GM21576 (cell line): ENCODE measurements around the gene LGMN.
"Not testable (repeated sequence)": the region's sequence is repeated elsewhere in the genome, so short reads cannot be mapped to it uniquely, and the experiment has no call there.

Experiments
- ATAC-seq: cut with Tn5 transposase; IDR thresholded peaks from one replicate; pipeline ENCODE4 v1.9.1; 2021; ENCODE audit warnings: mild to moderate bottlenecking, moderate library complexity; ENCODE audit not compliant: unreplicated experiment

Gene LGMN

DNA sequence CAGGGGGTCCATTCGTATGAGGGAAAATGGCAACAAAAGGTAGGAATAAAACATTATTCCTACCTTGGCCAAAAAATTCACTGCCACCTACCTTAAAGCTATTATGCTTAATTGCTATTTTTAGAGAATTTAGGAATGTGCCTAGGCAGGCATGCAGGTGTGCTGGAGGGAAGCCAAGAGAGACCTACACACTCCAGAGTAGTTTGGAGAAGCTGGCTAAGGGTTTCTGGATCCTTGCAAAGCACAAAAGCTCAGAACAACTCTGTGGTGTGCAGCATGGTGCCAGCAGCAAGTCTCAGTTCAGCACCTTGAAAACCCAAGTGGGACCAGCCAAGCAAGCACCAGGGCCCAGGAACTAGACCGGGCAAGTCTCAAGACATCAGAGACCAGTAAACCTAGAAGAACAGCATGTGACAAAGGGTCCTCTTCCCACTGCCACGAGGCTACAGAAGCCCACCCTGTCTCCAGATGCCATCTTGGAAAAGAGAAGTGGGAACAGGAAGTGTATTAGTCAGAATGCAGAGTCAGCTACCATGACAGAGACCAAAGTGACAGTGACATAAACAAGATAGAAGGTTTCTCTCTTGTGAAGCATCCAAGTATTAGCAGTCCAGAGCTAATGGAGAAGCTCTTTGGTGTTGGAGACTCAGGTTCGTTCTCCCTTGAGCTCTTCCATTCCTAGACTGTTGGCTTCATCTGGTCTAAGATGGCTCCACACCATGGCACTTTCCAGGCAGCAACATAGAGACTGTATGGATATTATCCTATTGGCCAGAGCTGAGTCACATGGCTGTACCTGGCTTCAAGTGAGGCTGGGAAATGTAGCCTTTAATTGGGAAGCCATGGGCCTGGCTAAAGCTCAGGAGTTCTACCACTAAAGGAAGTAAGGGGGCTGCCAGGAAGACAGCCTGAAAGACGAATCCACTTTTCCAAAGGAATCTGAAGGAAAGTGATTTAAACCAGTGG, 15.5 kb upstream of the LGMN start:
- not testable (repeated sequence) for ATAC-seq

DNA sequence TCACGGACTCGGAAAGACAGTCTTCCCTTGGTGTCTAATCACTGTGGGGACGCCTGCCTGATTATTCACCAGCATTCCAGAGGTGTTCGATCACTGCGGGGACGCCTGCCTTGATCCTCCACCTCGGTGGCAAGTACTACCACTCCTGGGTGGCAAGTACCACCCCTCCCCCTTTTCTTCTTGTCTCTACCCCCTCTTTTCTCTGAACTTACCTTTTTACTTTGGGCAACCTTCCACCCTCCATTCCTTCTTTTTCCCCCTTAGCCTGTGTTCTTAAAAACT, 12.0 kb upstream of the LGMN start:
- no peak for ATAC-seq

DNA sequence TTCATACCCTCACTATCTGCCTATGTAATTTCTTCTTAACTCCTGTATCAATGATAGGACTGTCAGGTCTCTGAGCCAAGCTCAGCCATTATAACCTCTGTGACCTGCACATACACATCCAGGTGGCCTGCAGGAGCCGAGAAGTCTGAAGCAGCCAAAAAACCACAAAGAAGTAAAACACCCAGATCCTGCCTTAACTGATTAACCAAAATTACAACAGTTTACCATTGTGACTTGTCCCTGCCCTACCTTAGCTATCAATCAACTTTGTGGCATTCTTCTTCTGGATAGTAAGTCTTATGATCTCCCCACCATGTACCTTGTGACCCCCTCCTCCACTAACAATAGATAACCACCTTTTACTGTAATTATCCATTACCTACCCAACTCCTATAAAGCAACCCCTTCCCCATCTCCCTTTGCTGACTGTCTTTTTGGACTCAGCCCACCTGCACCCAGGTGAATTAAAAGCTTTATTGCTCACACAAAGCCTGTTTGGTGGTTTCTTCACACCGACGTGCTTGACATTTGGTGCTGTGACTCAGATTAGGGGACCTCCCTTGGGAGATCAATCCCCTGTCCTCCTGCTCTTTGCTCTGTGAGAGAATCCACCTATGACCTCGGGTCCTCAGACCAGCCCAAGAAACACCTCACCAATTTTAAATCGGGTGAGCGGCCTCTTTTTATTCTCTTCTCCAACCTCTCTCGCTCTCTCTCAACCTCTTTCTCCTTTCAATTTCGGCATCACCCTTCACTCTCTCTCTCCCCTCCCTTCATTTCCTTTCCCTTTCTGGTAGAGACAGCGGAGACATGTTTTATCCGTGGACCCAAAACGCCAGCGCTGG, 11.5 kb upstream of the LGMN start:
- ATAC-seq = peak; percentile 44

DNA sequence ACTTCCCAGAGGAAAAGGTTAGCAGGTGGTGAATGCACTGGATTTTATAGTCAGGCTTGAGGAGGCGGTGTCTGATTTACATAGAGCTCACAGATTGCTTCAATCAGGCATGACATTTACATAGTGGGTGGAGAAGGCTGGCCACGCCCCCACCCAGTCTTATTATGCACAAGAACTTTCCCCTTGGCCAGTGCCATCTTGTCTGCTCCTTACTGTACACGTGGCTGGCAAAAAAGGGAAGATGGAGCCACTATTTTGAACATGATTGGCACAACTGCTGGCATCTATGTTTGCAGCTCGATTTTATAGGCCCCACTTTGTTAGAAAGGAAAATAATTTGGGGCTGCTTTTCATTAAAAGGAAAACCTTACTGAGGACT, 10.9 kb upstream of the LGMN start:
- no peak for ATAC-seq

DNA sequence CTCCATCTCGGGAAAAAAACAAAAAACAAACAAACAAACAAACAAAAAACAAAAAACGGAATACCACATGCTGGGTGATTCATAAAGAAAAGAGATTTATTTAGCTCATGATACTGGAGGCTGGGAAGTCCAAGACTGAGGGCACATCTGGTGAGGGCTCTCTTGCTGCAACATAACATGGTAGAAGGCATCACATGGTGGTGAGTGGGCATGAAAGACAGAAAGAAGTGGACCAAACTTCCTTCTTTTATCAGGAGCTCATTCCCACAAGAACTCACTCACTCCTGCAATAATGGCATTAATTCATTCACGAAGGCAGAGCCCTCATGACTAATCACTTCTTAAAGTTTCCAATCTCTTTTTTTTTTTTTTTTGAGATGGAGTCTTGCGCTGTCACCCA, 8.0 kb upstream of the LGMN start:
- ATAC-seq = no peak

DNA sequence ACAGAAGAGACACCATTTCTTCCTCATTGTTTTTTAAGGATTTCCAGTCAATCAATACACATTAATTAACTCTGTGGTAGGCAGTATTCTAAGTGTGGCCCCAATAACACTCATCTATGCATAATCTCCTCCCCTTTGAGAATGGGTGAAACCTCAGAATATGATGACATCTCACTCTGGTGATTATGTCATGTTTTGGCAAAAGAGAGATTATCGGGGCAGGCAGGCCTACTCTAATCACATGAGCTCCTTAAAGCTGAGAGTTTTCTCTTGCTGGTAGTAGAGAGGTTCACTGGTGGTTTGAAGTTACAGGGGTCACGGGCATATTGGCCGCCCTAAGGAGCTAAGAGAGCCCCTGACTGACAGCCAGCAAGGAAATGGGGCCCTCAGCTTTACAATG, 7.1 kb upstream of the LGMN start:
- ATAC-seq = no peak

DNA sequence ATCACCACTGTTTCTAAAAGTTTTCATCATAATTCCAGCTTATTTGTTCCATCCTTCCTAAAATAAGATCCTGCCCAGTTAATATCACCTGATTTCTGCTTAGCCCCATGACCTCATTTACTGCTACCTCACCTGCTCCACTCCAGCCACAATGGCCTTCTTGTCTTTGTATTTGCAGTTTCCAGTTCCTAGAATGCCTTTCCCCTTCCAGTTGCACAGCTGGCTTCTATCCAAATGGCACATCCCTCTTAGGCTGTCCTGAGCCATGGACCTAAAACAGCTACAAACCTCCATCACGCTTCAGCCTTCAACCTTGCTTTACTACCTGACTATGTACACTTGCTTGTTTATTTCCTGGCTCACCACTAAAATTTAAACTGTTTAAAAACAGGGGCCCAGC, 6.5 kb upstream of the LGMN start:
- ATAC-seq = no peak

DNA sequence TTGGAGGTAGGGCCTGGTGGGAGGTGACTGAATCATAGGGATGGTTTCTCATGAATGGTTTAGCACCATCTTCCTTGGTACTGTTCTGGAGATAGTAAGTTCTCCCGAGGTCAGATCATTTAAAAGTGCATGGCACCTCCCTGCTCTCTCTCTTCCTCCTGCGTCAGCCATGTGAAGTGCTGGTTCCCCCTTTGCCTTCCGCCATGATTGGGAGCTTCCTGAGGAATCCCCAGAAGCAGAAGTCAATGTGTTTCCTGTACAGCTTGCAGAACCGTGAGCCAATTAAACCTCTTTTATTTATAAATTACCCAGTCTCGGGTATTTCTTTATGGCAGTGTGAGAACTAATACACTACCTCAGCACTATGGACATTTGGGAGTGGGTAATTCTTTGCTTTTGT, 4.8 kb upstream of the LGMN start:
- ATAC-seq = no peak

DNA sequence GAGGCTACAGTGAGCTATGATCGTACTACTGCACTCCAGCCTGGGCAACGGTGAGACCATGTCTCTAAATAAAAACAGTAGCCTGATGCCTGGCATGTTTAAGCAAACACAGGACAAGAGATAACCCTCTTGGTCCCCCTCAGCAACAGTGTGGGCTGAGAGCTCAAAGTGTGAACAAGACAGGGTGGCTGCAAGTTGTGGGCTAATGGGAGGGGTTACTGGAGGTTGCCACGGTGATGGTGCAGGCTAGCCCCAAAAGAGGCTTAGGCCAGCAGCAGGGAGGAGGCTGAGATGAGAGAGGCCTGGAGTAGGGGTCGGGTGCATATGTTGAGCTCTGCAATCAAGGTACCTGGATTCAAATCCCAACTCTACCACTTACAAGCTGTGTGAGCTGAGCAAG, 3.4 kb upstream of the LGMN start:
- no peak for ATAC-seq

DNA sequence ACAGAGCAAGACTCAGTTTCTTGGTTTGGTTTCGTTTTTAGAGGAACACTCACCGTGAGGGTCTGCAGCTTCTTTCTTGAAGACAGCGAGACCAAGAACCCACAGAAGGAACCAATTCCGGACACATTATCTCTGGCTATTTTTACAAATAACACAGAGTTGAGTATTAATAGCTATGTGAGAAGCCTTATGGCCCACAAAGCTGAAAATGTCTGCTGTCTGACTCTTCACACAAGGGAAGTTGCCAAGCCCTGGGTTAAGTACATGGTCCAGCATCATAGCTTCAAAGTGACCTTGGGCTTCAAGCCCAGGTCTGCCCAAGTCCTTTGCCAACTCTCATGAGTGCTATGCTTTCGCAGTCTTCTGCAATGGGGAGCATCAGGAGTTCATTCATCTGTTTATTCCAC, 2.6 kb upstream of the LGMN start:
- peak; percentile 31 for ATAC-seq

DNA sequence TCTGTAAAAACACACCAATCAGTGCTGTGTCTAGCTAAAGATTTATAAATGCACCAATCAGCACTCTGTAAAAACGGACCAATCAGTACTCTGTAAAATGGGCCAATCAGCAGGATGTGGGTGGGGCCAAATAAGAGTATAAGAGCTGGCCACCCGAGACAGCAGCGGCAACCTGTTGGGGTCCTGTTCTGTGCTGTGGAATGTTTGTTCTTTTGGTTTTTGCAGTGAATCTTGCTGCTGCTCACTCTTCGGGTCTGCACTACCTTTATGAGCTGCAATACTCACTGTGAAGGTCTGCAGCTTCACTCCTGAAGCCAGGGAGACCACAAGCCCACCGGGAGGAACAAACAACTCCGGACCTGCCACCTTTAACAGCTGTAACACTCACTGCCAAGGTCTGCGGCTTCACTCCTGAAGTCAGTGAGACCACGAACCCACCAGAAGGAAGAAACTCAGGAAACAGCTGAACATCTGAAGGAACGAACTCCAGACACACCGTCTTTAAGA, 1.8 kb upstream of the LGMN start:
- ATAC-seq = not testable (repeated sequence)

DNA sequence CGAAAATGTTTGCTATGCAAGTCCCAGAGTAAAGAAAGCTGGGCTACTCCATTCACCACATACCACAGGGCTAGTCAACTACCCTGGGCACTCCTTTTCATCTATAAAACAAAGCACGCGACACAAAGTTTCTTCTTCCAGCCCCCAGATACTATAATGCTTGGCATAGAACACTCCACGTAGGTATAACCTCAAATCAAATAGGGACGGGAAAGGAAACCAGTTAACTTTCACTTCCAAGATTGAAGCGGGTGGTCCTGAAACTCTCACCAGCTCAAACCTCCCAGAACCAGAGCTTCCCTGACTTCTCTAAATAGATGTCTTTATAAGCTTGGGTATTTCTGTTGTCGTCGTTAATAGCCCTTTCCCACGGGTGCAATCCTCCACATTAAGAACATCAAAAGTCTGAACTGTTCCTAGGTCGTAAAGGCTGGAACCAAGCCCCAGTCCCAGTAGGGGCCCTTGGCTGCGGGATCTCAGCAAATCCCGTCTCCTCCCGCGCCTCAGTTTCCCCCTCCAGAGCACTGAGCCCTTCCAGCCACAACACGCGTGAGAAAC, 647 bp downstream of the LGMN start:
- no peak for ATAC-seq

DNA sequence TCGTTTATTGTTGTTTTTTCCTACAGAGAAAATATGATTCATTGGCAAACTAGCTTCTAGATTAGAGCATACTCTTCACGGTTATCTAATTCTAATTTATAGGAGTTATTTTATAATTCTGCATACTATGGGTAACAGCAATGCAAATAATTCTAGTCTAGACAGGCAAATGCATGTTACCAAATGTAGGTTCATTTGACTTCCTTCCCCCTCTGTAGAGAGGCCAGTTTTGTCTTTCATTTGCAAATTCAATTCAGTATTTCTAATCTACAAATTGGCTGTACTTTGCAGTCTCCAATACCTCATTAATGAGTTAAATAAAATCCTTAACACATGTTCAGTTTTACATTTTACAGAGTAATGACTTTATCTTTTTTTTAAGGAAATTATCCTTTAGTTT, 4.2 kb downstream of the LGMN start:
- no peak for ATAC-seq

DNA sequence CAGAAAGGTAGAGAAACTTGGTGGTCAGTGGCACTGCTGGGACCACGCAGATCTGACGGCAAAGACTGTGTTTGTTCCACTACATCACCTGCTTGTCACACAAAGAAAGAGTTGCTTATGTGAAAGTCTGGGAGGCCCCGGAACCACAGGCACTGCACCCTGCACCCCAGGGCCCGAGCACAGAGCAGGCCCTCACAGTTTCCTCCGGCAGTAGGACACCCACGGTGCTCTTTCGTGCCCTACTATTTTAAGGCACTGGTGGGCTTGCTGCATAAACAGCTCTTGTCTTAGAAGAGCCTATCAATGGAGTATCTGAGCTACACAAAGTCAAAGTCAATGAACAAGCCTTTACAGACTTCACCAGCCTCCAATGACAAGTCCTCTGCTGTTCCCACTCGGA, 8.0 kb downstream of the LGMN start:
- no peak for ATAC-seq

DNA sequence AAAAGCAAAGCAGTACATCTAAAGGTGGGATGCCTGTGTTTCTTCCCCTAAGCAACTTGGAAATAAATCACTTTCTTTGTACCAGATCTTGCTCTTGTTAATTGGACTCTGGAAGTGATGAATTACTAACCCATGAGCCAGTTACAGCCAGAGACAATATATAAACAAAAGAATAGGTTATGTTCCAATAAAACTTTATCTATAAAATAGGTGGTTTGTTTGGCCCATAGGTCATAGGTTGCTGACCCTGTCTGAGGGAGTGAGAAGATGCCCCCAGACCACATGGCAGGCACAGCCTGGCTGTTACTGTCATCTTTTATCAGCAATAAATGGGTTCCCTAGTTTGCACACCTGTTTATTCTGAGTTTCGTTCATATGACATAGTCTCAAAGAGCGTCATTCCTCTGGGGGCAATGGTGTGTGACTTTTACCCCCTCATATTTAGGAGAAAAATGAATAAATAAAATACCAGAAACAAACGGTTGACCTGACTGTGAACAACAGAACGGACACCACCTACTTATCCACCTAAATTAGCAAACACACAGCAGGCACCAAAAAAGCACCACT, 10.7 kb downstream of the LGMN start:
- ATAC-seq = no peak

DNA sequence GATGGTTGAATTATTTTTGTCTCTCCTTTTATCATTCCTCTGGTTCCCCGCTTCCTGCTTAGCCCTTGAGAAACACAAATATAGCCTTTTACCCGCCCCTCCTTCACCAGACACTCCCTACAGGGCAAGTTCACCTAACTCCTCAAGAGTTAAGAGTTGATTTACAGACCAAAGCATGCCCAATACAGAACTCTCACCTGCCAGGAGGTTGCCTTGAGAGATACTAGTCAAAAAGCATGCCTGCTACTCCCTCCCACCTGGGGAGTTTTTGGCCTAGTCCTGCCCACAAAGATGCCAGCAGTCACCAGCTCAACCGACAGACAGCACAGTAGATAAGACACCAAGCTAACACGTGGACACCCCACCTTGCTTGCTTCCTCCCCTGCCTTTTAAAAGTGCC, 11.2 kb downstream of the LGMN start:
- no peak for ATAC-seq

DNA sequence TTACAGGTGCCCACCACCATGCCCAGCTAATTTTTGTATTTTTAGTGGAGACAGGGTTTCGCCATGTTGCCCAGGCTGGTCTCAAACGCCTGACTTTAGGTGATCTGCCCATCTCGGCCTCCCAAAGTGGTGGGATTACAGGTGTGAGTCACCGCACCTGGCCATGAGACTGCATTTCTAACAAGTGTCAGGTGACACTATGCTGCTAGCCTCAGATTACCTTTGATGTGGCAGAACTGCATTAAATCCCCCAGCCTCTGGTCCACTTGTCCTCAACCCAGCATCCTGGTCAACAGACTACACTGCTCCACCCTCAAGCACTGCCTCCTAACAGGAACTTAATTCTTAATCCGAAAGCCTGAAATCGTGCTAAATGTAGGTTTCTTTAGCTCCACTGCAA, 13.1 kb downstream of the LGMN start:
- ATAC-seq = no peak

DNA sequence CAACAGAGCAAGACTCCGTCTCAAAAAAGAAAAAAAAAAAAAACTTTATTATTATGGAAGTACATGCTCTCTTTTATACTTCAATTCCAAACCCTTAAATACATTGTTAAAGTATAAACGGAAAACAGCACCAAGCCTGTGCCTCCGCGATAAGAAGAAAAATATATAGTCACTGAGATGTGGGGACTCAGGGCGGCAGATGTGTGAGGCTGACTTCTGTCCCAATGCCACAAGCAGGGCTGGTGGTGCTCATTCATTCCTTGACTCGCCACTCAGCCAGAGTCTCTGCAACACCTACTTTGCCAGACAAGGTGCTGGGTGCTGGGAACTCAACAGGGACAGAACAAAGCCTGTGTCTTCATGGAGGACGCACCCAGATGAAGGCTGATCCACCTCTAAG, 13.8 kb downstream of the LGMN start:
- no peak for ATAC-seq

DNA sequence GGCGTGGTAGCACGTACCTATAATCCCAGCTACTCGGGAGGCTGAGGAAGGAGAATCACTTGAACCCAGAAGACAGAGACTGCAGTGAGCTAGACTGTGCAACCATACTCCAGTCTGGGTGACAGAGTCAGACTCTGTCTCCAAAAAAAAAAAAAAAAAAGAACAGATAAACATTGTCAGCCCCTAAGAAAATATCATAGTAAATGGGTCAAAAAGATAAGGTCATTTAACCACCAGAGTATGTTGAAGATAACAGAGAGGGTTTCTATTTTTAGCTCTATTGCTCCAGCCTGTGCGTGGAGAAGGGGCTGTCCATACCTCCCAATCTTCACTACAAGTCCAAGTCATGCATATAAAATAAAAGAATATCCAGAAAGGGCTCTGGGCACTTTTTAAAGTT, 15.4 kb downstream of the LGMN start:
- no peak for ATAC-seq

DNA sequence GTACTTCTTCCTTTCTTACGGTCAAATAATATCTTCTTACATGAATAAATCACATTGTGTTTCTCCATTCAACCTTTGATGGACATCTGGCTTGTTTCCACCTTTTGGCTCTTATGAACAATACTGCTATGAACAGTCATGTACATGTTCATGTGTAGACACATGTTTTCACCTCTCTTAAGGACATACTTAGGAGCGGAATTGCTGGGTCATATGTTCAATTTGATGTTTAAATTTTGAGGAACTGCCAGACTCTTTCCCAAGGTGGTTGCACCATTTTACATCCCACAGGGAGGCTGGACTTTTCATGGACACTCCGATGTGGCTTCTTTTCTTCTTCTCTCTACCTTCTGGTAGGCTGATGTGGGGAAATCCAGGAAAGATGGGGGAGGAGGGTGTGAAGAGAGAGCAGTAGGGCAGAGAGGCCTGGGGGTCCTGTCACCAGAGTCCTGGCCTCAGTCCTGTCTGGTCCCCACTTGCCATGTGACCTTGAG, 16.8 kb downstream of the LGMN start:
- no peak for ATAC-seq

DNA sequence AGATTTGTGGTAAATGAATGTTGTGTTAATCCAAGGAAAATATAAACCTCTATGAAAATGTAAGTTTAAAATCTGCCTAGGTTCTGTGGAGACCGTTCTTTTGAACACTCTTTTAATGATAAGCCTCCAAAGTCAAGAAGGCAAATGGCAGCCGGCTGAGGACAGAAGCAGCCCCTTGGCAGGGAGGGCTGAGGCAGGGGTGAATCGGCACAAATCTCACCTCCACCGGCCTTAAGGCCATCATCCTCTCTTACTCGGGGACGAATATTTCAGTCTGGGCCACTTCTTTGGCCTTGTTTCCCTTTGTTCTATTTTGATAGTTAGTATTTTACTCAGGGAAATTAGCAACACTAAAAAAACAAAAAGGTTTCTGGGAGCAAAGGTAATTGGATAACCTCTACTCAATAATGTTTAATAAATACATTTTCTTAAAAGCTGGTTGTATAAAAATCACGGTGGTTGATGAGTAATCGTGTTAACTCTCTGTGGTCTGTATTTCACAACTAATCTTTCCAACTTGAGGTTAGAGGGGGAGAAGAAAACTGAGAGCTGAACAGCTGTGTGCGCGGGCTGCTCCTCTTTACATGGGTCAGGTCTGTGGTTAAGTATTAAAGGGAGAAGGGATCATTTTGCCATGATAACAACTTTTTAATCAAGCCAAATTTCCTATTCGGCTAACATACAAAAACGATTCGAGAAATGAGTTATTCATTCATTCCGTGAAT, 18.6 kb downstream of the LGMN start:
- ATAC-seq = peak; percentile 61
